Loucy (cell line): ENCODE data around the gene LFNG.
"Not testable (repeated sequence)": the region's sequence is repeated elsewhere in the genome, so short reads cannot be mapped to it uniquely, and the experiment has no call there.

Experiments
- H2AFZ ChIP-seq: fragments of 200-600 bp; sonication (generic); 2 replicates; pipeline ENCODE4 v1.6.0; 2016; ENCODE audit warnings: antibody characterized with exemption, mild to moderate bottlenecking, low read length, moderate library complexity
- H3F3A ChIP-seq: fragments of 200-600 bp; 2 replicates; pipeline ENCODE4 v1.6.0; 2016; ENCODE audit warnings: antibody characterized with exemption, low read depth, mild to moderate bottlenecking
- H3K27me3 ChIP-seq: fragments of 200-600 bp; sonication (generic); 2 replicates; pipeline ENCODE4 v1.6.1; 2014; ENCODE audit warnings: low read length, mild to moderate bottlenecking; ENCODE audit not compliant: insufficient read depth, poor library complexity, severe bottlenecking
- H3K36me3 ChIP-seq: fragments of 200-600 bp; sonication (generic); 2 replicates; pipeline ENCODE4 v1.6.1; 2016; ENCODE audit warnings: low read length; ENCODE audit not compliant: insufficient read depth
- H3K4me1 ChIP-seq: fragments of 200-600 bp; sonication (generic); 2 replicates; pipeline ENCODE4 v1.5.1; 2014; ENCODE audit warnings: low read length, mild to moderate bottlenecking; ENCODE audit not compliant: insufficient read depth, poor library complexity, severe bottlenecking
- H3K4me2 ChIP-seq: fragments of 200-600 bp; sonication (generic); 2 replicates; pipeline ENCODE4 v1.6.0; 2014; ENCODE audit warnings: antibody characterized with exemption, low read length, low read depth, mild to moderate bottlenecking; ENCODE audit not compliant: poor library complexity, severe bottlenecking
- H3K4me3 ChIP-seq: fragments of 200-600 bp; sonication (generic); 2 replicates; pipeline ENCODE4 v1.5.1; 2014; ENCODE audit warnings: low read length, mild to moderate bottlenecking, mixed read lengths; ENCODE audit not compliant: poor library complexity, severe bottlenecking
- H3K79me2 ChIP-seq: fragments of 200-600 bp; sonication (generic); 2 replicates; pipeline ENCODE4 v1.6.1; 2014; ENCODE audit warnings: low read length; ENCODE audit not compliant: insufficient read depth
- H3K9ac ChIP-seq: fragments of 200-600 bp; sonication (generic); 2 replicates; pipeline ENCODE4 v1.6.0; 2014; ENCODE audit warnings: mild to moderate bottlenecking, low read depth, low read length, moderate library complexity; ENCODE audit not compliant: poor library complexity, severe bottlenecking
- H3K9me2 ChIP-seq: fragments of 200-600 bp; sonication (generic); replicated peaks from 2 replicates; pipeline ENCODE4 v1.6.1; 2016; ENCODE audit warnings: low read depth, low read length, mixed read lengths
- H3K9me3 ChIP-seq: fragments of 200-600 bp; sonication (generic); 2 replicates; pipeline ENCODE4 v1.6.1; 2014; ENCODE audit warnings: mild to moderate bottlenecking, antibody characterized with exemption, low read length, low read depth; ENCODE audit not compliant: insufficient read depth
- H4K20me1 ChIP-seq: fragments of 200-600 bp; sonication (generic); 2 replicates; pipeline ENCODE4 v1.6.0; 2014; ENCODE audit warnings: antibody characterized with exemption, low read length, mild to moderate bottlenecking; ENCODE audit not compliant: insufficient read depth, poor library complexity, severe bottlenecking
- CTCF ChIP-seq: fragments of 200-600 bp; sonication (generic); conservative IDR thresholded peaks from 2 replicates; pipeline ENCODE4 v1.5.1; 2014; ENCODE audit warnings: mild to moderate bottlenecking, antibody characterized with exemption, low read length
- EZH2phosphoT487 ChIP-seq: fragments of 200-600 bp; IDR thresholded peaks from 2 replicates; pipeline ENCODE4 v1.6.1; 2018; ENCODE audit warnings: antibody characterized with exemption, mild to moderate bottlenecking, moderate library complexity, borderline replicate concordance

Gene LFNG

DNA sequence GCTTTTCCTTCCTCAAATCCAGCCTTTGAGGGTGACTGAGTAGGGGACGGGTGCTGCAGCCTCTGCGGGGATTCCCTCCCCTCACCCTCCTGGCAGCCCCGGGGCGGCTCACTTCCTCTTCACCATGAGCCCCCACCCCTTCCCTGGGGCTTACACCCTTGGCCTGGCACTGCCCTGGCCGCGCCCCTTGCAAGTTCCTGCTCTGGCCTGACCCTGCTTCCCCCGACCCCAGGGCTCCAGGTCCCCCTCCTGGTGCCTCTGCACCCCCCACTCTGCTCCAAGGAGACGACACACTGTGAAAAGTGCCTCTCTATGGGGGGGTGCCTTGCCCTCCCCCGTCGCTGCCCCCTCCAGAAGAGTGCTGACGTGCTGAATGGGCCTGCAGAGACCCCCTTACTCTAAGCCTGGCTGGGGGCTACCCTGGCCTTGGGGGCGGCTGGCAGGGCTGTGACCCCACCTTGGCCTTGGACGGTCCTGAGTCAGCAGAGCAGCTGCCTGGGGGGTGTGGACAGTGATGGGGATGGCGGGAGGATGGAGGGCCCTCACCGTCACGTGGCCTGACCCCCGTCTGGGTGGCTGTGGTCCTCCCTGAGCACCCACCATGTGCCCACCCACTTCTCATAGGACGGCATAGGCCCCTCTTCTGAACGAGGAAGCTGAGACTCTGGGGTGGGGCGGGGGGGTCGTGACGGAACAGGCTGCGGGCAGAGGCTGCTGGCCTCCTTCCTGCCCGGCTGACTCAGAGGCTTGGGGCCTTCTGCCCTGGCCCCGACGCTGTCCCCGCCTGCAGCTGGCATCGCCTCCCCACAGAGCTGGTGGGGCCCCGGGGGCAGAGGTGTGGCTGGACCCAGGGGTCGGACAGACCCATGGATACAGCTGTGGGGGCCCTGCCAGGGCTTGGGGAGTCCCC, 9.8 kb downstream of the LFNG start:
- H3K27me3 ChIP-seq, result no peaks in the 10 kb centered on the region
- H3K9me3 ChIP-seq, result no peaks in the 10 kb centered on the region
- TF ChIP-seq CTCF (no peak), EZH2phosphoT487 (no peak)
- no peaks in the 10 kb centered on the region for H3K79me2 ChIP-seq
- peak overlapping the region; percentile 72 for H3K9ac ChIP-seq
- H4K20me1 ChIP-seq, result no peaks in the 10 kb centered on the region
- H3K9me2 ChIP-seq, result no peaks in the 10 kb centered on the region
- no peaks in the 10 kb centered on the region for H3K36me3 ChIP-seq
- H3K4me2 ChIP-seq, result peak overlapping the region; percentile 66
- peaks cover 26% of the 10 kb centered on the region for H3K4me1 ChIP-seq
- peaks cover 3% of the 10 kb centered on the region; the same call in 1 of the 2 replicates for H3F3A ChIP-seq
- no peak overlapping the region; the same call in 1 of the 2 replicates for H2AFZ ChIP-seq
- H3K4me3 ChIP-seq, result peak overlapping the region; percentile 53

GRCh38 chr7:2530071-2530987, 10.8 kb downstream of the LFNG start:
- peak overlapping the region; percentile 72 for H3K9ac ChIP-seq
- H3K4me3 ChIP-seq, result peak overlapping the region; percentile 39
- no peaks in the 10 kb centered on the region for H3K9me2 ChIP-seq
- TF ChIP-seq EZH2phosphoT487 (no peak), CTCF (no peak)
- no peaks in the 10 kb centered on the region for H3K79me2 ChIP-seq
- H3K27me3 ChIP-seq, result no peaks in the 10 kb centered on the region
- H2AFZ ChIP-seq, result 0 out of 2 replicates have a peak overlapping the region, but pooled peaks have one; percentile 37
- peak overlapping the region; percentile 66 for H3K4me2 ChIP-seq
- peaks cover 25% of the 10 kb centered on the region for H3K4me1 ChIP-seq
- no peaks in the 10 kb centered on the region for H3K36me3 ChIP-seq
- peaks cover 3% of the 10 kb centered on the region; the same call in 1 of the 2 replicates for H3F3A ChIP-seq
- H3K9me3 ChIP-seq, result no peaks in the 10 kb centered on the region
- no peaks in the 10 kb centered on the region for H4K20me1 ChIP-seq

GRCh38 chr7:2530994-2531795, 11.6 kb downstream of the LFNG start:
- H3K4me2 ChIP-seq, result peak overlapping the region; percentile 66
- not testable (repeated sequence) for H3K9me2 ChIP-seq, H3K36me3 ChIP-seq, H3K9me3 ChIP-seq, H3K79me2 ChIP-seq, H4K20me1 ChIP-seq, H3F3A ChIP-seq, H3K27me3 ChIP-seq
- 0 out of 2 replicates have a peak overlapping the region, but pooled peaks have one; percentile 37 for H2AFZ ChIP-seq
- peaks cover 25% of the 10 kb centered on the region for H3K4me1 ChIP-seq
- peak overlapping the region; percentile 39 for H3K4me3 ChIP-seq
- H3K9ac ChIP-seq, result peak overlapping the region; percentile 72

GRCh38 chr7:2531796-2532110, 12.2 kb downstream of the LFNG start:
- H3K79me2 ChIP-seq, H3K4me3 ChIP-seq: not testable (repeated sequence)

DNA sequence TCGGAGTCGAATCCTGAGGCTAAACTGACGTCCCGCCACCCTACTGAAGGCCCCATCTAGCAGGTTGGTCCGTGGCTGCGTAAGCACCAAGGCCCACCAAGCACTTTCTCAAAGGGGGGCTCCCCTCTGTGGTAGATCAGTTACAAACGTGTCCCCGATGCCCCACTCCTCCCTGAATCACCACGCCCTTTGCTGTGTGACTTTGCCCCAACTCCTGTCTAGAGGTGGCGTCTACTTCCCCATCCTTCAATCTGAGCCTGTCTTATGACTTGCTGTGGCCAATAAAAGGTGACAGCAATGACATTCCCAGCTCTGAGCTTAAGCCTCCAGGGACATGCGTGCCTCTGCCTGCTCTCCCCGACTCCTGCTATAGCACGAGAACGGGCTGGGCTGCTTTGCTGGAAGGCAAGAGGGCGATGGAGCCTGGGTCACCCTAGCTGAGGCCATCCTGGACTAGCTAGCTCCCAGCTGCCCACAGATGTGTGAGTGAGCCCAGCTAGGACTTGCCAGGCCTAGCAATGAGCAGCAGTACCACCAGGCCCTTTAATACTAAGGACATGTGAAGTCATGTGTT, 12.7 kb downstream of the LFNG start:
- H4K20me1 ChIP-seq, H3K27me3 ChIP-seq, H3K4me2 ChIP-seq, H2AFZ ChIP-seq, H3K4me3 ChIP-seq, H3F3A ChIP-seq, H3K36me3 ChIP-seq, H3K9me3 ChIP-seq, H3K9ac ChIP-seq, H3K79me2 ChIP-seq, H3K9me2 ChIP-seq: not testable (repeated sequence)
- peaks cover 25% of the 10 kb centered on the region for H3K4me1 ChIP-seq

More at GRCh38 chr7:2531796-2532110, 12.2 kb downstream of the LFNG start:
- not testable (repeated sequence) for H2AFZ ChIP-seq, H4K20me1 ChIP-seq, H3K27me3 ChIP-seq, H3K9ac ChIP-seq, H3F3A ChIP-seq, H3K9me2 ChIP-seq, H3K9me3 ChIP-seq, H3K4me2 ChIP-seq, H3K36me3 ChIP-seq
- peaks cover 25% of the 10 kb centered on the region for H3K4me1 ChIP-seq
